Left ventricle myocardium superior (tissue), 1 donor: Measurements from ENCODE around the gene DICER1. TPM values are rescaled to one million over a fixed set of nuclear protein-coding genes. Genes with fewer than 3 reads are reported as not detected.

ENCODE experiments used
- microRNA-seq: library from miRNA; unstranded; fragments of <30 nt; microRNA quantifications from one replicate; pipeline ENCODE4 v1.2.0, GENCODE V29; 2020; ENCODE audit warnings: borderline number of aligned reads
- total RNA-seq: library from RNA; stranded (reverse); fragmentation: NEBNext Ultra II Directional; extraction: Animal tissue kit (Norgen Biotek cat#: 25700); gene quantifications from one replicate; pipeline ENCODE4 v1.2.1, GENCODE V29; 2021
- donor health status: DM: no; HTN: yes; CAD: no; lungs with severe emphysema.

Gene DICER1
- total RNA-seq, 1 donor from 2014 or later = 23.2 TPM

Small RNAs within 50 kb of the gene (microRNA-seq; reads per million reads assigned to microRNA genes)
- gene MIR3173 = 2.9 reads per million

Other genes with a start within 250 kb of the DICER1 start
- 8.9 TPM for gene CLMN, start 162.4 kb upstream of the DICER1 start, total RNA-seq